ENCODE measurements around the gene CD74.
"Not testable (repeated sequence)": the region's sequence is repeated elsewhere in the genome, so short reads cannot be mapped to it uniquely, and the experiment has no call there.

Gene CD74

GRCh38 chr5:150441813-150442698 lies 29.3 kb upstream of the CD74 start:
- no peak for DNase-seq (ENCODE audit: low read depth in 2 of 2)

- no peak for DNase-seq (ENCODE audit: low read depth in 2 of 2)
Measured at GRCh38 chr5:150440948-150441812, 28.5 kb upstream of the CD74 start.

GRCh38 chr5:150438873-150439546 lies 26.3 kb upstream of the CD74 start:
- no peak for DNase-seq (ENCODE audit: low read depth in 2 of 2)

GRCh38 chr5:150436141-150436680 lies 23.5 kb upstream of the CD74 start:
- peak; percentile 84 for DNase-seq (ENCODE audit: low read depth in 2 of 2)

DNA sequence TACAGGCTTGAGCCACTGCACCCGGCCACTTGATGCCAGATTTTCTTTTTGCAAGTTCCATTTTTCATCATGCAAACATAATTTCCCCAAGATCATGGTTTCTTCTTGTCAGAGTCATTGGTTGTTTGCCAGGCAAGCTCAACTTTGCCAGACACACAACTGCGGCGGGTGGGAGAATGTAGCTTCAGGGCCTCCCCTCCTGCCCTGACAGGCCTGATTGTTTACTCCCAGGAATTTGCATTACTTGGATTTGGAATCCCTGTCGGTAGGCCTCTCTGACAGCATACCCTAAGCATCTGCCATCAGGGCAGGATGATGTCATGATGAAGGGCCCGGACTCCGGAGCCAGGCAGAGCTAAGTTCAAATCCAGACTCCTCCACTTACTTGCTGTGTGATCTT lies 21.8 kb upstream of the CD74 start:
- no peak for DNase-seq (ENCODE audit: low read depth in 2 of 2)

DNA sequence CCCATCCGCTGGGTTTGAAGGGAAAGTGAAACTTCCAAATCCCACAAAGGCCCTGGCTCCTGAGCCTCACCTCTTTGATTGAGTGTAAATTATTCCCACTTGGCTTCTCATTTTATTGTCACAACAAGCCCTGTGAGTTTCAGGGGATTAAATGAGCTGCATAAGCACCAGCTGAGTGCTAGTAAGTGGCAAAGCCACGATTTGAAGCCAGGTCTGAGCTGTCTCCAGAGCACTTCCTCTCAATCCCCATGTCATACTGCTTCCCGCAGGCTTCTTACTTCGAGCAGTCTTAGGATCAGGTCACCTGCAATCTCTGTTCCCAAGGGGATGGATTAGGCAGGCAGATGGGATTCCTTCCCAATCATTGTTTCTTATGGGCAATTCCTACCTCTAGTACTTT lies 18.9 kb upstream of the CD74 start:
- DNase-seq (ENCODE audit: low read depth in 2 of 2) = no peak

GRCh38 chr5:150431048-150431447 lies 18.3 kb upstream of the CD74 start:
- no peak for DNase-seq (ENCODE audit: low read depth in 2 of 2)

GRCh38 chr5:150429410-150429873 lies 16.7 kb upstream of the CD74 start:
- DNase-seq (ENCODE audit: low read depth in 2 of 2) = no peak

DNA sequence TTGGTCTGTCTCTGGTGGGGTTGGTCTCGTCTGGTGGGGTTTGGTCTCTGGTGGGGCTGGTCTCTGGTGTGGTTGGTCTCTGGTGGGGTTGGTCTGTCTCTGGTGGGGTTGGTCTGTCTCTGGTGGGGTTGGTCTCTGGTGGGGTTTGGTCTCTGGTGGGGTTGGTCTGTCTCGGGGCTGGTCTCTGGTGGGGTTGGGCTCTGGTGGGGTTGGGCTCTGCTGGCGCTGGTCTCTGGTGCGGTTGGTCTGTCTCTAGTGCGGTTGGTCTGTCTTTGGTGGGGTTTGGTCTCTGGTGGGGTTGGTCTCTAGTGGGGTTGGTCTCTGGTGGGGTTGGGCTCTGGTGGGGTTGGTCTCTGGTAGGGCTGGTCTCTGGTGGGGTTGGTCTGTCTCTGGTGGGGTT lies 16.3 kb upstream of the CD74 start:
- DNase-seq (ENCODE audit: low read depth in 2 of 2) = no peak

DNA sequence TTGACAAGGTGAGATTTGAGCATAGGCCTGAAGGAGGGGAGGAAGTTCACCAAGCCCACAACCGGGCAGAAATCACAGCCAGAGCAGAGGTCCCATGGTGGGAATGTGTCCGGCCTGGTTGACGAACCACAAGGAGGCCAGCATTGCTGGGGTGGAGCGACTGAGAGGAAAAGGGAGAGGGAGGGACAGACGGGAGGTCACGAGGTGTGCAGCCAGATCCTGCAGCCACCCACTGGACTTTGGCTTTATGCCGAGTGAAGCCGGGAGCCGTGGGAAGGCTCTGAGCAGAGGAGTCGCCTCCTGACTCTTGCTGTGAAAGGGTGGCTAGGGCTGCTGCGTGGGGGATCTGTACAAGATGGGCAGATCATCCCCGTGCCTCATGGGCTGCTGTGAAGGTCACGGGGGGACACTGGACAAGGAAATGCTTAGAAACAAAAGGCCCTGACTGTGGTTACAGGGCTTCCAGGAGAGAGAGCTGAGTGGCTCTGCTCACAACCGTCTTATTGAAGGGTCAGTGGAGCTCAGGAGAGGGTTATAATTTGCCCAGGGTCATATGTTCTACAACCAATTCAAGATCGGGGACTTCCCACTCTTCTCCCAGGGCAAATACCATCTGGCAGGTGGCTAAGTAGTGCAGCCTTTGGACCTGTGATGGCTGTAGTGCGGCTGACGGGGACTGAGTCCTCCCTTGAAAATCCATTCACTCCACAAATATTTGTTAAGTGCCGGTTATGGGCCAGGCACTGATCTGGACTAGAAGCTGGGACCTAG lies 15.6 kb upstream of the CD74 start:
- no peak for DNase-seq (ENCODE audit: low read depth in 2 of 2)

GRCh38 chr5:150426165-150426564 lies 13.5 kb upstream of the CD74 start:
- not testable (repeated sequence) for DNase-seq (ENCODE audit: low read depth in 2 of 2)

DNA sequence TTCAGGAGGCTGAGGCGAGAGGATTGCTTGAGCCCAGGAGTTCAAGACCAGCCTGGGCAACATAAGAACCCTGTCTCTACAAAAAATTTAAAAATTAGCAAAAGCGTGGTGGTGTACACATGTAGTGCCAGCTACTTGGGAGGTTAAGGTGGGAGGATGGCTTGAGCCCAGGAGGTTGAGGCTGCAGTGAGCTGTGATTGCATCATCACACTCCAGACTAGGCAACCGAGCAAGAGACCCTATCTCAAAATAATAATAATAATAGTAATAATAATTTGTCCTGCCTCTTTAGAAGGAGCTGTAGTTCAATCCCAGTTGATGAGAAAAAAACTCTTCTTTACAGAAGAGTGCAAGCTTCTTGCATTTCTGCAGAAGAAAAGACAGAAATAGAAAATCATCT lies 10.0 kb upstream of the CD74 start:
- no peak for DNase-seq (ENCODE audit: low read depth in 2 of 2)

GRCh38 chr5:150422075-150422474 lies 9.4 kb upstream of the CD74 start:
- no peak for DNase-seq (ENCODE audit: low read depth in 2 of 2)

GRCh38 chr5:150419630-150420270 lies 7.0 kb upstream of the CD74 start:
- no peak for DNase-seq (ENCODE audit: low read depth in 2 of 2)

- not testable (repeated sequence) for DNase-seq (ENCODE audit: low read depth in 2 of 2)
Measured at GRCh38 chr5:150413902-150414790, 1.4 kb upstream of the CD74 start.

- DNase-seq (ENCODE audit: low read depth in 2 of 2) = no peak
Measured at GRCh38 chr5:150413176-150413901, 629 bp upstream of the CD74 start.

- peak; percentile 33 to 37 for DNase-seq (ENCODE audit: low read depth in 2 of 2)
Measured at GRCh38 chr5:150411245-150411979, 1.3 kb downstream of the CD74 start.

Measured in stimulated activated CD8-positive, alpha-beta memory T cell treated with anti-CD3 and anti-CD28 coated beads, Interleukin-2, amount 100 ng/mL, for 1 hour (primary cell).